GM19099 (cell line): ENCODE results near the gene MAST4.

Experiments used
- POLR2A ChIP-seq: IDR thresholded peaks from 3 replicates; pipeline ENCODE4 v1.6.1; 2011; ENCODE audit warnings: low read depth; ENCODE audit not compliant: insufficient read length; ENCODE audit errors: extremely low read depth

The MAST4 gene

GRCh38 chr5:66848749-66849641, 252.8 kb downstream of the MAST4 start:
- no peak for TF ChIP-seq POLR2A

- no peak for TF ChIP-seq POLR2A
Measured at GRCh38 chr5:66849803-66850202, 253.6 kb downstream of the MAST4 start.

- TF ChIP-seq POLR2A = no peak
Measured at GRCh38 chr5:66850354-66851075, 254.3 kb downstream of the MAST4 start.

DNA sequence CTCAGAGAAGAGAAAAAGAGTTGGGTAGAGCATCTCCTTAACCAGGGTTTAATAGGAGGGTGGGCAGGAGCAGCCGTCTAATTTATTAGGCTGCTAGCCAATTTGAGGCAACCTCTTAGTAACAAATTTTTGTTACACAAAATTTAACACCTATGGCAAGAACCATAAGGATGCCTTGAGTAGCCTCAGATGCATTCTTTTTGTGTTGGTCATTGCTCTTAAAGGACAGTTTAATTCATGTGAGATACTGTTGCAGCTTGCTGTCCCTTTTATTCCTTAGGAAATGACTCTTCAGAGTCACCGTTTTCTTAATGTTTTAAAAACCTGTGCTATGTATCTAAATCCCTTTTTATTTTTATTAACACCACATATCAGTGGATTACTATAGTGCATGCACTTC, 255.1 kb downstream of the MAST4 start:
- TF ChIP-seq POLR2A = no peak

GRCh38 chr5:66854416-66854815, 258.2 kb downstream of the MAST4 start:
- TF ChIP-seq POLR2A = no peak

DNA sequence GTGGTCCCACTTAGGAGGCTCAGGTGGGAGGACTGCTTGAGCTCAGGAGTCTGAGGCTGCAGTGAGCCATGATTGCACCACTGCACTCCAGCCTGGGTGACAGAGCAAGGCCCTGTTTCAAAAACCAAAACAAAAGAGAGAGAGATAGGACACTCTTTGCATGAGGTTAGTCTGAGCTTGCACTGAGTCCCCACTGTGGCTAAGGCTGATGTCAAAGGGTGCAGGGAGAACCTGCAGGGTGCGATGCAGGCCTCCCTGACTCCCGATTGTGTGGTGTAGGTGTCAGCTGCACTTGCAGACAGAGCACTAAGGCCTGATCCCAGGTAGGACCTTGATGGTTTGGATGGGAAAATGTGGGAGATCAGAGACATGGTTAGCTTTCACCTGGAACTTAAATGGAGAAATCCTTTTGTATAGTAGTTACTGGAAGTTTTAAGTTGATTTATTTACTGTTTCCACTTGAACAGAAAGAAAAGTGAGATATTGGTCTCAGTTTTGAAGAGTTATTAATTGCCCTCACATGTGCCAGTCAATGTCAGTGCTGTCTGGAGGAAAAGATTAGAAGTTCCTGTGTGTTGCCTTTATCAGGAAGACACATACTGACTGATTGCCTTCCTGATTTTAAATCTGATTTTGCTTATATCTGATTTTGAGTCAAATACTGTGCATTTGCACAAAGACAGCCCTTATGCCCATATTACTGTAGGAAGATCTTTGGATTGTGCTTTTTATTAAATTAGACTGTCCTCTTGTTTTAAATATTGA, 260.0 kb downstream of the MAST4 start:
- TF ChIP-seq POLR2A = no peak

GRCh38 chr5:66859526-66859925, 263.3 kb downstream of the MAST4 start:
- no peak for TF ChIP-seq POLR2A

GRCh38 chr5:66860199-66860975, 264.2 kb downstream of the MAST4 start:
- no peak for TF ChIP-seq POLR2A

DNA sequence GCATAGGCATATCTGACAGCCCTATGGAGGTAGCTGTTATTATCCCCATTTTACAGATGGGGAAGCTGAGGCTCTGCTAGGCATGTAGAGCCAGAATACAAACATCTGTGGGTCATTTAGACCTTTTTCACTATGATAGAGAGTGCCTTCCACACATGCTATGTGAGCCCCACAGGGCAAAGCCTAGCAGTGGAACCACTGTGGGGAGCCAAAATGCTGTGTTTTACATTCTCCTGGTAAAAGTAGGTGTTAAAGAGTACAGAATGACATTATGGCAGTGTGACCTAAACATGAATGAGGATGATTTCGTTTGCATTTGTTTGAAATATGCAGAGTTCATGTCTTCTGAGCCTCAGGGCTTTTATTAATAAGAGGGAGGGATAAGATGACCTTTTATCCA, 265.2 kb downstream of the MAST4 start:
- TF ChIP-seq POLR2A = no peak

DNA sequence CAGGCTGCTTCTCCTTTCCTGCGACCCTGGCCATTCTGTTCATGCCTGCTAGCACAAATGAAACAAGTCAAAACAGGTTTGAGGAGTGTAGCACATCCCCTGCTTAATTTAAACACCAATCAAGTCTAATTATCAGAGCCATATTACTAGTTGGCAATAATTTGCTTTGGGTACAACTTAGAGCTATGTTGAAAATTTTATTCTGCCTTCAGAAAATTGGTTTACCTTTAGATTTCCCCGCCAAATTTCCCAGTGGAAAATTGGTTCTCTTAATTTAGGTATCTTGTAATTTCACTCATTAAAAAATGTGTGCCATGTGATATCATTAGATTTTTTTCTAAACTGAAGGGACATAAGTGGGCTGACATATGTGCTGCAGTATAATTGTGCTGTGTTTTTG, 265.8 kb downstream of the MAST4 start:
- TF ChIP-seq POLR2A = no peak

DNA sequence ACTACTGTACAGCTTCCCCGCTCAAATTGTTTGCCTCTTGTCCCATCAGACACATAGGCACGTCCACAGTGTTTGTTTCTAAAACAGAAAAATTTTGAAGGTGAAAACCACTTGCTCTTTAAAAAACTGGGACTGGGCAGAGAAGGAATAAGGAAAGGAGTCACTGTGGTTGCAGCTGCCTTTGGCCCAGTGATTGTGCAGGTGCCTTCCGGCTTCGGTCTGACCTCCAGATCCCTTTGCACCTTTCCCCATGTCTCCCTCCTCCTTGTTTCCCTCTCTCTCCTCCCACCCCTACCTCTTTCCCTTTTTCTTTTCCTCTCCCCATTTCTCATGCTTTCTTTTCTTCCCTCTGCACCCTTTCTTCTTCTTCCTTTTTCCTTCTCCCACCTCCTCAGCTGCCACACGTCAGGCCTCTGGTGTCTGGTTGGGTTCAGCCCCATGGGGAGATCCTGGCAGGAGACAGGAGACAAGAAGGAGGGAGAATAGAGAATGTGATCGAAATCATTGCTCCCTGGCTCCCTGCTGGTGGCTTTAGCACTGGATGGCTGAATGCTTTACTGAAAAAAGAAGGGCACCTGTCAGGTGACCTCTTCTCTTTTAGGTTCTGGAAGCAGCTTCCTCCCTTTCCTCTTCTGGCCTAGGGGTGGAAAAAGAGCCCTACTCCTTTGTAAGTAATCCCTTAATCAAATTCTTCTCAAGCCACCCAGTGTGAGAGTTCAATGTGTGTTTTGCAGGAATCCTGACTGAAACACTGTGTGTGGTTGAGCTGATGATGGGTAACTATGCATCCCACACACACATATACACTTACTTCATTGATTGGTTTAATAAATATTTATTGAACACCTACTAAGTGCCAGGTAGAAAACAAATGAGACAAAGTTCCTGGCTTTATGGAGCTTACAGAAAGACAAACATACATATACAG, 267.3 kb downstream of the MAST4 start:
- no peak for TF ChIP-seq POLR2A

GRCh38 chr5:66864240-66864884, 268.2 kb downstream of the MAST4 start:
- TF ChIP-seq POLR2A = no peak
